Measurements from ENCODE around the gene LRRC75B.
"Not testable (repeated sequence)": the region's sequence is repeated elsewhere in the genome, so short reads cannot be mapped to it uniquely, and the experiment has no call there.

- not testable (repeated sequence) for TF ChIP-seq CTCF, POLR2A (IDR thresholded peaks at IDR 0.05)
Observed at GRCh38 chr22:24602847-24603769, 10.2 kb upstream of the LRRC75B start, which contains the start of gene GGT1.

Measured in adrenal gland (tissue), 5 donors.